ENCODE measurements around the gene SLC22A16. TPM values are rescaled to one million over a fixed set of nuclear protein-coding genes. Genes with fewer than 3 reads are reported as not detected.

SLC22A16 gene
- total and polyA plus RNA-seq, 10 of the 15 experiments (the other 5 are each of a cell fraction or from before 2014, with no cell fraction given) = not detected

DNA sequence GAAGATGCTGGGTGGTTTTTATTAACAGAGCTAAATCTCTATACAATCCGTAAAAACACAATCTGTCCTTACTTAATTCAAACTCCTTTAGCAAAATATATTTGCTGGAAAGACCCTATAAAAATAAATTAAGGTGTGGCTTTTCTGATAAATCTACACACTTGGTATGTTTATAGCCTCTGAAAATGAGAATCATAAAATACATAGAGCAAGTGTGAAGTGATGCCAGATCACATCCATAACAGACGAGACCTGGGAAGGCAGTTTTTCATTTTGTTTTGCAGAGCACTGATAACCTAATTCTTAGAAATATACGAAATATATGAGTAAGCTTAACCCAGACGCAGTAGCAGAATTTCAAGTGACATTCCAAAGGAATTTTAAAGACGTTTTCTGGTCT is 50.6 kb downstream of the SLC22A16 start (continued):
- no peak for TF ChIP-seq POLR2AphosphoS5 (IDR thresholded peaks at IDR 0.05; ENCODE audit: low read length)
- no peak for TF ChIP-seq TAF1 (IDR thresholded peaks at IDR 0.05; ENCODE audit: borderline replicate concordance, low read depth, low read length)
- no peak for TF ChIP-seq POU2F2 (IDR thresholded peaks at IDR 0.05; ENCODE audit: borderline replicate concordance, low read depth, low read length)
- TF ChIP-seq ASH2L (IDR thresholded peaks at IDR 0.05; ENCODE audit: borderline replicate concordance, low read depth) = no peak

DNA sequence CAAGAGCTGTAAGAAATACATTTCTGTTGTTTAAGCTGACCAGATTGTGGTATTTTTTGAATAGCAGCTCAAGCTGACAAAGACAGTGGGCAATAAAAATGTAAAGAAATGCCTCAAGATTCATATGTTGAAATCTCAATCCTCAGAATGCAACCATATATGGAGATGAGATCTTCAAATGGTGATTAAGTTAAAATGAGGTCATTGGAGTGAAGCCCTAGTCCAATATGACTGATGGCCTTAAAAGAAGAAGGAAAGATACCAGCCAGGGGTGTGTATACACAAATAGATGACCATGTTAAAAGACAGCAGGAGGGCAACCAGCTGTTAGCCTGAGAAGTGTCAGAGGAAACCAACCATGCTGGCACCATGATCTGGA is 54.0 kb downstream of the SLC22A16 start:
- ChIA-PET POLR2A (no interaction called here), SMC1A (ENCODE audit: uncharacterized antibody, unreplicated experiment) (interaction anchor here (0.8 kb wide), 1 partner anchor 18 kb away, joined by 3 read pairs; no protein-coding TSS in a partner anchor), CTCF (no interaction called here), RAD21 (ENCODE audit: unreplicated experiment) (interaction anchor here (0.5 kb wide), 1 partner anchor 475 kb away, joined by 4 read pairs; no protein-coding TSS in a partner anchor)
- Histone ChIP-seq H4K20me1 (ENCODE audit: control insufficient read depth, insufficient read depth) (no peaks in the 10 kb centered on the region), H3K4me2 (ENCODE audit: control insufficient read depth, insufficient read depth) (no peak overlapping the region), H3K36me3 (ENCODE audit: control insufficient read depth in 2 of 2, insufficient read depth in 2 of 2, low read length in 1 of 2) (no peaks in the 10 kb centered on the region), H3K27ac (ENCODE audit: control insufficient read depth, insufficient read depth) (no peak overlapping the region), H3K27me3 (replicated peaks in 1 of 2; ENCODE audit: control insufficient read depth in 2 of 2, insufficient read depth in 2 of 2, low read length in 1 of 2) (no peaks in the 10 kb centered on the region), H3K4me1 (ENCODE audit: control insufficient read depth, insufficient read depth, low read length) (no peaks in the 10 kb centered on the region), H2AFZ (ENCODE audit: control insufficient read depth, low read depth, low read length) (no peak overlapping the region), H3K9me3 (replicated peaks; ENCODE audit: control insufficient read depth, insufficient read depth, low read length) (peaks cover 5% of the 10 kb centered on the region; the same call in 2 of the 3 replicates), H3K9ac (ENCODE audit: control insufficient read depth, insufficient read depth, low read length) (no peak overlapping the region), H3K79me2 (ENCODE audit: control insufficient read depth, insufficient read depth, low read length) (no peaks in the 10 kb centered on the region), H3K4me3 (no peak overlapping the region)
- intact Hi-C loops (cut with micrococcal nuclease; ENCODE audit: unreplicated experiment) (no loop called here), in situ Hi-C loops (cut with MboI) (no loop called here)
- no peak for FAIRE-seq
- no TSS peak for BruUV-seq (replicated peaks)
- TF ChIP-seq ZNF622 (IDR thresholded peaks at IDR 0.05) (no peak), RELA (IDR thresholded peaks at IDR 0.05; ENCODE audit: borderline replicate concordance, partially characterized antibody) (no peak), TCF7 (IDR thresholded peaks at IDR 0.05; ENCODE audit: borderline replicate concordance) (no peak), SMAD1 (IDR thresholded peaks at IDR 0.05; ENCODE audit: low read depth, partially characterized antibody) (no peak), RB1 (IDR thresholded peaks at IDR 0.05; ENCODE audit: borderline replicate concordance) (no peak), DPF2 (IDR thresholded peaks at IDR 0.05) (no peak), HDAC6 (IDR thresholded peaks at IDR 0.05; ENCODE audit: unreplicated experiment) (no peak), SPI1 (IDR thresholded peaks at IDR 0.05; ENCODE audit: borderline replicate concordance, insufficient read depth, low read depth, low read length) (no peak), MTA3 (IDR thresholded peaks at IDR 0.05; ENCODE audit: borderline replicate concordance, low read length) (no peak), MXI1 (IDR thresholded peaks at IDR 0.05; ENCODE audit: low read depth, low read length) (no peak), SUZ12 (IDR thresholded peaks at IDR 0.05; ENCODE audit: unreplicated experiment) (no peak), CBFB (IDR thresholded peaks at IDR 0.05; ENCODE audit: low read depth) (no peak)
- TF ChIP-seq, protein P1, sequence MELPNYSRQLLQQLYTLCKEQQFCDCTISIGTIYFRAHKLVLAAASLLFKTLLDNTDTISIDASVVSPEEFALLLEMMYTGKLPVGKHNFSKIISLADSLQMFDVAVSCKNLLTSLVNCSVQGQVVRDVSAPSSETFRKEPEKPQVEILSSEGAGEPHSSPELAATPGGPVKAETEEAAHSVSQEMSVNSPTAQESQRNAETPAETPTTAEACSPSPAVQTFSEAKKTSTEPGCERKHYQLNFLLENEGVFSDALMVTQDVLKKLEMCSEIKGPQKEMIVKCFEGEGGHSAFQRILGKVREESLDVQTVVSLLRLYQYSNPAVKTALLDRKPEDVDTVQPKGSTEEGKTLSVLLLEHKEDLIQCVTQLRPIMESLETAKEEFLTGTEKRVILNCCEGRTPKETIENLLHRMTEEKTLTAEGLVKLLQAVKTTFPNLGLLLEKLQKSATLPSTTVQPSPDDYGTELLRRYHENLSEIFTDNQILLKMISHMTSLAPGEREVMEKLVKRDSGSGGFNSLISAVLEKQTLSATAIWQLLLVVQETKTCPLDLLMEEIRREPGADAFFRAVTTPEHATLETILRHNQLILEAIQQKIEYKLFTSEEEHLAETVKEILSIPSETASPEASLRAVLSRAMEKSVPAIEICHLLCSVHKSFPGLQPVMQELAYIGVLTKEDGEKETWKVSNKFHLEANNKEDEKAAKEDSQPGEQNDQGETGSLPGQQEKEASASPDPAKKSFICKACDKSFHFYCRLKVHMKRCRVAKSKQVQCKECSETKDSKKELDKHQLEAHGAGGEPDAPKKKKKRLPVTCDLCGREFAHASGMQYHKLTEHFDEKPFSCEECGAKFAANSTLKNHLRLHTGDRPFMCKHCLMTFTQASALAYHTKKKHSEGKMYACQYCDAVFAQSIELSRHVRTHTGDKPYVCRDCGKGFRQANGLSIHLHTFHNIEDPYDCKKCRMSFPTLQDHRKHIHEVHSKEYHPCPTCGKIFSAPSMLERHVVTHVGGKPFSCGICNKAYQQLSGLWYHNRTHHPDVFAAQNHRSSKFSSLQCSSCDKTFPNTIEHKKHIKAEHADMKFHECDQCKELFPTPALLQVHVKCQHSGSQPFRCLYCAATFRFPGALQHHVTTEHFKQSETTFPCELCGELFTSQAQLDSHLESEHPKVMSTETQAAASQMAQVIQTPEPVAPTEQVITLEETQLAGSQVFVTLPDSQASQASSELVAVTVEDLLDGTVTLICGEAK (IDR thresholded peaks at IDR 0.05; ENCODE audit: borderline replicate concordance) = no peak
- DNase-seq (ENCODE audit: low read depth, low spot score) = no peak
- ATAC-seq = no peak

Data from GM12878 (cell line).